H9 (cell line): ENCODE data around the gene CARTPT. TPM values are rescaled to one million over a fixed set of nuclear protein-coding genes. Genes with fewer than 3 reads are reported as not detected.

Experiments
- DNase-seq: peaks from one replicate; pipeline ENCODE4 v3.0.0-alpha.2; 2017
- H2AFZ ChIP-seq: one replicate; pipeline ENCODE4 v1.6.1; 2013; ENCODE audit warnings: mild to moderate bottlenecking, low read length, control low read depth, moderate library complexity
- H2AK5ac ChIP-seq: 2 replicates; pipeline ENCODE4 v1.6.1; 2013; ENCODE audit warnings: low read length, control low read depth, mixed read lengths; ENCODE audit not compliant: insufficient read length
- H2BK120ac ChIP-seq: one replicate; pipeline ENCODE4 v1.6.1; 2013; ENCODE audit warnings: low read depth, mild to moderate bottlenecking, low read length, control low read depth, inconsistent platforms; ENCODE audit not compliant: poor library complexity, severe bottlenecking
- H2BK12ac ChIP-seq: 2 replicates; pipeline ENCODE4 v1.6.1; 2013; ENCODE audit warnings: low read length, control low read depth, mixed read lengths, low read depth; ENCODE audit not compliant: insufficient read length
- H2BK15ac ChIP-seq: 2 replicates; pipeline ENCODE4 v1.6.1; 2013; ENCODE audit warnings: low read depth, low read length, control low read depth
- H2BK20ac ChIP-seq: one replicate; pipeline ENCODE4 v1.6.1; 2013; ENCODE audit warnings: low read depth, mild to moderate bottlenecking, low read length, control low read depth, inconsistent platforms; ENCODE audit not compliant: poor library complexity, severe bottlenecking
- H2BK5ac ChIP-seq: 2 replicates; pipeline ENCODE4 v1.6.1; 2013; ENCODE audit warnings: low read length, control low read depth, mixed read lengths; ENCODE audit not compliant: insufficient read length
- H3K14ac ChIP-seq: 2 replicates; pipeline ENCODE4 v1.6.1; 2013; ENCODE audit warnings: low read length, control low read depth; ENCODE audit not compliant: insufficient read depth
- H3K18ac ChIP-seq: 2 replicates; pipeline ENCODE4 v1.6.1; 2013; ENCODE audit warnings: low read depth, mild to moderate bottlenecking, mixed read lengths, low read length, control low read depth; ENCODE audit not compliant: insufficient read length
- H3K23ac ChIP-seq: 2 replicates; pipeline ENCODE4 v1.6.1; 2013; ENCODE audit warnings: low read length, control low read depth, mixed read lengths, low read depth; ENCODE audit not compliant: insufficient read length
- H3K23me2 ChIP-seq: 2 replicates; pipeline ENCODE4 v1.6.1; 2013; ENCODE audit warnings: low read depth, mild to moderate bottlenecking, mixed read lengths, low read length, control low read depth; ENCODE audit not compliant: insufficient read length, poor library complexity, severe bottlenecking
- H3K27ac ChIP-seq: 2 replicates; pipeline ENCODE4 v1.5.1; 2013; ENCODE audit warnings: low read length, control low read depth, mixed read lengths, low read depth; ENCODE audit not compliant: insufficient read length
- H3K27me3 ChIP-seq: 2 replicates; pipeline ENCODE4 v1.6.1; 2013; ENCODE audit warnings: low read length, control low read depth, inconsistent platforms; ENCODE audit not compliant: insufficient read depth
- H3K4ac ChIP-seq: 2 replicates; pipeline ENCODE4 v1.6.1; 2013; ENCODE audit warnings: low read depth, mild to moderate bottlenecking, control low read depth, inconsistent platforms, low read length, moderate library complexity
- H3K4me1 ChIP-seq: 2 replicates; pipeline ENCODE4 v1.6.1; 2013; ENCODE audit warnings: low read length, control low read depth, inconsistent platforms; ENCODE audit not compliant: insufficient read depth
- H3K4me2 ChIP-seq: 2 replicates; pipeline ENCODE4 v1.6.1; 2013; ENCODE audit warnings: low read length, control low read depth, mixed read lengths; ENCODE audit not compliant: insufficient read length, insufficient read depth
- H3K56ac ChIP-seq: 2 replicates; pipeline ENCODE4 v1.6.1; 2013; ENCODE audit warnings: low read depth, mild to moderate bottlenecking, mixed read lengths, low read length, control low read depth; ENCODE audit not compliant: insufficient read length
- H3K79me1 ChIP-seq: 2 replicates; pipeline ENCODE4 v1.6.1; 2013; ENCODE audit warnings: low read depth, mild to moderate bottlenecking, moderate library complexity, low read length, control low read depth, inconsistent platforms; ENCODE audit not compliant: insufficient read depth, poor library complexity, severe bottlenecking
- H3K79me2 ChIP-seq: 2 replicates; pipeline ENCODE4 v1.6.1; 2013; ENCODE audit warnings: low read length, control low read depth, inconsistent platforms; ENCODE audit not compliant: insufficient read depth
- H3K9ac ChIP-seq: 2 replicates; pipeline ENCODE4 v1.6.1; 2013; ENCODE audit warnings: low read length, control low read depth, mixed read lengths; ENCODE audit not compliant: insufficient read length; ENCODE audit errors: extremely low read depth
- H3K9me3 ChIP-seq: one replicate; pipeline ENCODE4 v1.6.1; 2013; ENCODE audit warnings: low read depth, low read length, inconsistent platforms; ENCODE audit not compliant: control insufficient read depth
- H3T11ph ChIP-seq: one replicate; pipeline ENCODE4 v1.6.1; 2013; ENCODE audit warnings: mild to moderate bottlenecking, low read length, control low read depth, inconsistent platforms
- H4K20me1 ChIP-seq: one replicate; pipeline ENCODE4 v1.6.1; 2013; ENCODE audit not compliant: control insufficient read depth, insufficient read length, insufficient read depth
- H4K5ac ChIP-seq: 2 replicates; pipeline ENCODE4 v1.6.1; 2013; ENCODE audit warnings: low read depth, mild to moderate bottlenecking, mixed read lengths, low read length, control low read depth; ENCODE audit not compliant: insufficient read length
- H4K8ac ChIP-seq: replicated peaks from 2 replicates; pipeline ENCODE4 v1.6.1; 2013; ENCODE audit warnings: low read length, control low read depth, mixed read lengths, low read depth; ENCODE audit not compliant: insufficient read length
- H4K91ac ChIP-seq: 2 replicates; pipeline ENCODE4 v1.6.1; 2013; ENCODE audit warnings: low read depth, mild to moderate bottlenecking, moderate library complexity, mixed read lengths, low read length, control low read depth; ENCODE audit not compliant: insufficient read length
- H3K27ac Mint-ChIP-seq, 3 experiments: 2 replicates in 2 of 3; 3 replicates in 1 of 3; pipeline ENCODE4 v1.8.0; 2020 to 2021; ENCODE audit warnings: mixed read lengths in 3 of 3, mild to moderate bottlenecking in 1 of 3, moderate library complexity in 1 of 3
- H3K27me3 Mint-ChIP-seq: 2 replicates; pipeline ENCODE4 v1.8.0; 2021; ENCODE audit warnings: low read depth, mild to moderate bottlenecking, moderate library complexity, mixed read lengths
- H3K36me3 Mint-ChIP-seq, 3 experiments: 2 replicates in 2 of 3; 3 replicates in 1 of 3; pipeline ENCODE4 v1.8.0; 2020 to 2021; ENCODE audit warnings: low read depth in 3 of 3, mixed read lengths in 3 of 3; ENCODE audit not compliant: insufficient read depth in 1 of 3
- H3K4me1 Mint-ChIP-seq, 2 experiments: 2 replicates each; pipeline ENCODE4 v1.8.0; 2020; ENCODE audit warnings: mixed read lengths in 2 of 2
- H3K4me3 Mint-ChIP-seq, 2 experiments: 2 replicates in 1 of 2; 3 replicates in 1 of 2; pipeline ENCODE4 v1.8.0; 2020 to 2021; ENCODE audit warnings: mild to moderate bottlenecking in 2 of 2, mixed read lengths in 2 of 2, moderate library complexity in 1 of 2
- H3K9me3 Mint-ChIP-seq, 2 experiments: 2 replicates in 1 of 2; 3 replicates in 1 of 2; pipeline ENCODE4 v1.8.0; 2020; ENCODE audit warnings: mild to moderate bottlenecking in 2 of 2, mixed read lengths in 2 of 2, moderate library complexity in 1 of 2
- WGBS: extraction: QIAGEN DNeasy Blood & Tissue Kit; methylation state at CpG from one replicate; pipeline ENCODE4 v1.1.7; 2013; ENCODE audit warnings: missing lambda C conversion rate, low lambda C conversion rate, mixed read lengths; ENCODE audit not compliant: insufficient read length; ENCODE audit errors: extremely low coverage; 5-methylcytosine and 5-hydroxymethylcytosine counted together
- total RNA-seq: library from RNA; stranded (reverse); gene quantifications from 2 replicates; pipeline ENCODE4 v1.2.1, GENCODE V29; 2021
- TF ChIP-seq, protein P1 (sequence below): fragments of 200-600 bp; sonication (generic); conservative IDR thresholded peaks from 3 replicates; pipeline ENCODE4 v1.8.0; 2021; ENCODE audit warnings: antibody characterized with exemption, mild to moderate bottlenecking

Gene CARTPT
- total RNA-seq, 1 experiment from 2014 or later = not detected

DNA sequence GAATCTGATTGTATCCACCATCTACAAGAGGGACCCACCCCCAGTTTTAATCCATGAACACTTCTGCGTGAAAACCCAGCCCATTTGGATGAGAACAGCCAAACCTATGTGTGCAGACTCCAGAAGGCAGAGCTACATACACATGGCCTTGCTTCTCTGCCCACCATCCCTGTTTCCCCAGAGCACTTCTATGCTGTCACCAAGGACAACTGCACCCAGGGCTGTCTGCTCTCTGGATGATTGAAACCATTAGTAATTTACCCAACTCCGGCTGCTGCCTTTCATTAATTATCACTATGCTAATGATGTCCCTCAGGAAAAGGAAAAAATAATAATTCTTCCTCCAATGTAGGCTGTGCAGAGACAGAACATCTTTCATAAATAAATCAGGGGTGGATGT lies 8.9 kb downstream of the CARTPT start:
- H3K9me3 Mint-ChIP-seq = peaks cover 0 to 3% of the 10 kb centered on the region in 2 experiments; a peak in 1 of 5 replicates
- Histone ChIP-seq H2BK20ac (no peak overlapping the region), H2AFZ (no peak overlapping the region), H3K79me1 (no peaks in the 10 kb centered on the region), H3K4me1 (no peaks in the 10 kb centered on the region), H3K27ac (no peak overlapping the region), H2BK15ac (no peak overlapping the region), H3K56ac (no peak overlapping the region), H3K18ac (no peak overlapping the region), H2BK12ac (no peak overlapping the region), H2BK120ac (no peak overlapping the region), H3K79me2 (no peaks in the 10 kb centered on the region), H3K4ac (no peak overlapping the region), H4K8ac (no peak overlapping the region), H4K20me1 (no peaks in the 10 kb centered on the region), H3K4me2 (no peak overlapping the region), H4K91ac (no peak overlapping the region), H2AK5ac (no peak overlapping the region), H3K23me2 (no peaks in the 10 kb centered on the region), H3K23ac (no peak overlapping the region), H3T11ph (no peak overlapping the region), H4K5ac (no peak overlapping the region), H3K9ac (no peak overlapping the region), H2BK5ac (no peak overlapping the region), H3K9me3 (no peaks in the 10 kb centered on the region), H3K14ac (no peak overlapping the region), H3K27me3 (no peaks in the 10 kb centered on the region)
- no CpG with 5 or more reads among the region's 2 CpGs for WGBS
- no peaks in the 10 kb centered on the region for H3K4me1 Mint-ChIP-seq
- TF ChIP-seq, protein P1, sequence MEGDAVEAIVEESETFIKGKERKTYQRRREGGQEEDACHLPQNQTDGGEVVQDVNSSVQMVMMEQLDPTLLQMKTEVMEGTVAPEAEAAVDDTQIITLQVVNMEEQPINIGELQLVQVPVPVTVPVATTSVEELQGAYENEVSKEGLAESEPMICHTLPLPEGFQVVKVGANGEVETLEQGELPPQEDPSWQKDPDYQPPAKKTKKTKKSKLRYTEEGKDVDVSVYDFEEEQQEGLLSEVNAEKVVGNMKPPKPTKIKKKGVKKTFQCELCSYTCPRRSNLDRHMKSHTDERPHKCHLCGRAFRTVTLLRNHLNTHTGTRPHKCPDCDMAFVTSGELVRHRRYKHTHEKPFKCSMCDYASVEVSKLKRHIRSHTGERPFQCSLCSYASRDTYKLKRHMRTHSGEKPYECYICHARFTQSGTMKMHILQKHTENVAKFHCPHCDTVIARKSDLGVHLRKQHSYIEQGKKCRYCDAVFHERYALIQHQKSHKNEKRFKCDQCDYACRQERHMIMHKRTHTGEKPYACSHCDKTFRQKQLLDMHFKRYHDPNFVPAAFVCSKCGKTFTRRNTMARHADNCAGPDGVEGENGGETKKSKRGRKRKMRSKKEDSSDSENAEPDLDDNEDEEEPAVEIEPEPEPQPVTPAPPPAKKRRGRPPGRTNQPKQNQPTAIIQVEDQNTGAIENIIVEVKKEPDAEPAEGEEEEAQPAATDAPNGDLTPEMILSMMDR = no peak
- peaks cover 29% of the 10 kb centered on the region for H3K27me3 Mint-ChIP-seq
- no peaks in the 10 kb centered on the region for H3K36me3 Mint-ChIP-seq
- DNase-seq = no peak
- no peak overlapping the region for H3K4me3 Mint-ChIP-seq
- H3K27ac Mint-ChIP-seq = no peak overlapping the region
